Psoas muscle (tissue), 8 donors: ENCODE data around the gene FNDC4. TPM values are rescaled to one million over a fixed set of nuclear protein-coding genes. Genes with fewer than 3 reads are reported as not detected.

ENCODE experiments used
- ATAC-seq, 4 donors: fragments of 200-7000 bp; cut with Tn5 transposase; one replicate each; pipeline ENCODE4 v1.9.1; 2020; ENCODE audit warnings: moderate library complexity in 3 of 4, mild to moderate bottlenecking in 2 of 4
- DNase-seq, 2 donors: peaks; one replicate each; pipeline ENCODE4 v3.0.0-alpha.2; 2020
- H3K27ac ChIP-seq: fragments of 200-600 bp; one replicate; pipeline ENCODE4 v1.8.0; 2022
- H3K27me3 ChIP-seq, 3 donors: fragments of 200-600 bp in 1 of 3; one replicate each; pipeline versions ENCODE4 v1.6.1 to v1.8.0; 2013 to 2022; ENCODE audit warnings: low read length in 2 of 3, mild to moderate bottlenecking in 2 of 3, moderate library complexity in 1 of 3; ENCODE audit not compliant: insufficient read depth in 3 of 3
- H3K36me3 ChIP-seq, 2 donors: fragments of 200-600 bp in 1 of 2; one replicate each; pipeline versions ENCODE4 v1.6.1 to v1.8.0; 2013 to 2022; ENCODE audit warnings: low read depth in 1 of 2, mild to moderate bottlenecking in 1 of 2, moderate library complexity in 1 of 2; ENCODE audit not compliant: insufficient read depth in 1 of 2
- H3K4me1 ChIP-seq: fragments of 200-600 bp; one replicate; pipeline ENCODE4 v1.8.0; 2022
- H3K4me3 ChIP-seq: fragments of 200-600 bp; one replicate; pipeline ENCODE4 v1.8.0; 2022; ENCODE audit warnings: mild to moderate bottlenecking
- H3K9me3 ChIP-seq: fragments of 200-600 bp; one replicate; pipeline ENCODE4 v1.8.0; 2022
- CTCF ChIP-seq: fragments of 200-600 bp; IDR thresholded peaks from one replicate; pipeline ENCODE4 v1.8.0; 2022; ENCODE audit warnings: antibody characterized with exemption
- WGBS, 3 donors: extraction: QIAGEN DNeasy Blood & Tissue Kit; methylation state at CpG; one replicate each; pipeline versions ENCODE4 v1.1.6 to v1.1.7; 2013; 5-methylcytosine and 5-hydroxymethylcytosine counted together
- intact Hi-C, 2 donors: fragments of 100-400 bp; cut with DNase I; formaldehyde crosslinking; loops; one replicate each; pipeline versions ENCODE4 v1.11.0 to v1.14.2; 2022
- polyA plus RNA-seq, 3 donors: library from polyadenylated mRNA; stranded (reverse); fragments of 200-250 nt; gene quantifications; one replicate each; pipeline ENCODE4 v1.2.3, GENCODE V29; 2013
- total RNA-seq, 4 donors: library from RNA; stranded (reverse); fragmentation: NEBNext Ultra II Directional in 2 of 4; extraction: Animal tissue kit (Norgen Biotek cat#: 25700) in 2 of 4; gene quantifications; one replicate each; pipeline versions ENCODE4 v1.2.1 to v1.2.4, GENCODE V29; 2021 to 2023
- donor health status: healthy with polysubstance abuse.
- donor health status: DM: no; HTN: no; CAD: no; lungs with moderate emphysema.
- donor health status: Bipolar disorder and iron deficiency.
- donor health status: healthy.
- donor health status: DM: yes; HTN: yes; CAD: no.
- donor health status: DM: no; HTN: no; CAD: no.
- donor health status: DM: no; HTN: no; CAD: no.
- donor health status: DM: yes; HTN: yes; CAD: no.

Gene FNDC4
- total and polyA plus RNA-seq, 7 donors = 1.7 to 38.1 (median 3.9) TPM

GRCh38 chr2:27489498-27490397 lies 5.3 kb downstream of the FNDC4 start, which contains the start of gene IFT172:
Gene IFT172 (minus strand): TSS chr2:27489743. CDS start chr2:27489653, 90 bp downstream.
- Histone ChIP-seq H3K27ac (peak within 1 kb of the TSS; percentile 41), H3K4me1 (peaks cover 11% of the 10 kb centered on the region), H3K9me3 (no peaks in the 10 kb centered on the region), H3K4me3 (peak within 1 kb of the TSS; percentile 66), H3K27me3 (peaks cover 0 to 7% (median under 1%) of the 10 kb centered on the region in 3 donors), H3K36me3 (peaks cover 0 to 10% of the 10 kb centered on the region in 2 donors)
- ATAC-seq = peak; percentile 93 to 99 (median 96)
- TF ChIP-seq CTCF = no peak
- intact Hi-C loops = loop anchor here (5.0 to 10.0 kb wide), 3 partner anchors 135 to 165 kb away; partner anchors contain the start of genes CCDC121 (in 2 of the 2) and GPN1 (in 2 of the 2)
- DNase-seq = peak; percentile 99
- 5 to 7% (median 6%) methylated on average over 43 of the region's 43 CpGs for WGBS, 3 donors

GRCh38 chr2:27489118-27489497 lies 5.9 kb downstream of the FNDC4 start:
- H3K27ac ChIP-seq = peak overlapping the region; percentile 41
- no peaks in the 10 kb centered on the region for H3K9me3 ChIP-seq
- no peak for DNase-seq
- peak in 2 of 4 donors; percentile 1 to 18 for ATAC-seq
- peaks cover 11% of the 10 kb centered on the region for H3K4me1 ChIP-seq
- peak overlapping the region; percentile 66 for H3K4me3 ChIP-seq
- peaks cover 0 to 1% (median 0%) of the 10 kb centered on the region in 3 donors for H3K27me3 ChIP-seq
- H3K36me3 ChIP-seq = peaks cover 0 to 16% of the 10 kb centered on the region in 2 donors
- 3 to 5% (median 4%) methylated on average over 11 of the region's 11 CpGs for WGBS, 3 donors
- TF ChIP-seq CTCF = no peak
- intact Hi-C loops = loop anchor here in 1 of 2 donors (10.0 kb wide), 1 partner anchor 166 kb away; no protein-coding TSS in a partner anchor

- DNase-seq (no peak), ATAC-seq (no peak)
- no peaks in the 10 kb centered on the region for H3K9me3 ChIP-seq
- intact Hi-C loops = loop anchor here in 1 of 2 donors (10.0 kb wide), 1 partner anchor 169 kb away; no protein-coding TSS in a partner anchor
- WGBS, 3 donors = 52 to 60% (median 52%) methylated on average over 3 of the region's 3 CpGs
- H3K27ac ChIP-seq = no peak overlapping the region
- no peak for TF ChIP-seq CTCF
- H3K4me3 ChIP-seq = no peak overlapping the region
- peaks cover 11% of the 10 kb centered on the region for H3K4me1 ChIP-seq
- H3K36me3 ChIP-seq = peaks cover 9 to 50% of the 10 kb centered on the region in 2 donors
- H3K27me3 ChIP-seq = no peaks in the 10 kb centered on the region
Observed at GRCh38 chr2:27485496-27485895, 9.5 kb downstream of the FNDC4 start.

- DNase-seq (no peak), ATAC-seq (no peak)
- Histone ChIP-seq H3K27ac (no peak overlapping the region), H3K4me3 (no peak overlapping the region), H3K4me1 (no peaks in the 10 kb centered on the region), H3K36me3 (peaks cover 3 to 73% of the 10 kb centered on the region in 2 donors), H3K9me3 (no peaks in the 10 kb centered on the region), H3K27me3 (no peaks in the 10 kb centered on the region)
- WGBS, 3 donors = 75 to 89% (median 86%) methylated on average over 5 of the region's 5 CpGs
- intact Hi-C loops = no loop called here
- TF ChIP-seq CTCF = no peak
Observed at GRCh38 chr2:27471961-27472360, 23.0 kb downstream of the FNDC4 start.
